CD14-positive monocyte (primary cell): ENCODE results near the gene RABGAP1. TPM values are rescaled to one million over a fixed set of nuclear protein-coding genes. Genes with fewer than 3 reads are reported as not detected.

ENCODE experiments used
- DNase-seq, 3 donors: peaks; one replicate each; pipeline ENCODE4 v3.0.0-alpha.2; 2011 to 2022
- H2AFZ ChIP-seq: 2 replicates; pipeline ENCODE4 v1.6.0; 2012; ENCODE audit warnings: mild to moderate bottlenecking, low read depth, low read length, inconsistent platforms; ENCODE audit not compliant: insufficient read depth, poor library complexity, severe bottlenecking
- H3K27ac ChIP-seq, 2 donors: 1 replicate in 1 of 2; 2 replicates in 1 of 2; pipeline ENCODE4 v1.5.1; 2012 to 2013; ENCODE audit warnings: low read length in 2 of 2, control low read depth in 1 of 2, inconsistent platforms in 1 of 2, low read depth in 1 of 2, mild to moderate bottlenecking in 1 of 2
- H3K27me3 ChIP-seq, 2 donors: one replicate each; pipeline versions ENCODE4 v1.6.0 to v1.6.1; 2011 to 2013; ENCODE audit warnings: low read length in 2 of 2; ENCODE audit not compliant: control insufficient read depth in 2 of 2, insufficient read depth in 2 of 2
- H3K36me3 ChIP-seq, 2 donors: replicated peaks in 1 of 2; 1 replicate in 1 of 2; 2 replicates in 1 of 2; pipeline versions ENCODE4 v1.5.1 to v1.6.1; 2012 to 2013; ENCODE audit warnings: low read length in 2 of 2, control low read depth in 1 of 2, inconsistent platforms in 1 of 2, mild to moderate bottlenecking in 1 of 2; ENCODE audit not compliant: insufficient read depth in 2 of 2, control insufficient read depth in 1 of 2
- H3K4me1 ChIP-seq, 2 donors: 1 replicate in 1 of 2; 2 replicates in 1 of 2; pipeline versions ENCODE4 v1.5.1 to v1.6.1; 2012 to 2013; ENCODE audit warnings: low read length in 2 of 2, control low read depth in 1 of 2, inconsistent platforms in 1 of 2, mild to moderate bottlenecking in 1 of 2, moderate library complexity in 1 of 2; ENCODE audit not compliant: insufficient read depth in 2 of 2, control insufficient read depth in 1 of 2
- H3K4me2 ChIP-seq: replicated peaks from 2 replicates; pipeline ENCODE3; 2012; ENCODE audit warnings: low read length, moderate library complexity, mild to moderate bottlenecking; ENCODE audit not compliant: poor library complexity, severe bottlenecking; ENCODE audit errors: extremely low read depth
- H3K4me3 ChIP-seq, 3 experiments: fragments of 200-600 bp in 1 of 3; sonication (generic) in 1 of 3; replicated peaks in 1 of 3; 1 replicate in 2 of 3; 2 replicates in 1 of 3; pipeline ENCODE4 v1.5.1; 2011 to 2013; ENCODE audit warnings: low read length in 3 of 3, mild to moderate bottlenecking in 3 of 3, control low read depth in 2 of 3, low read depth in 2 of 3, inconsistent platforms in 1 of 3, moderate library complexity in 1 of 3
- H3K79me2 ChIP-seq: 2 replicates; pipeline ENCODE4 v1.6.0; 2012; ENCODE audit warnings: mild to moderate bottlenecking, control low read depth, inconsistent platforms, low read length, moderate library complexity; ENCODE audit not compliant: insufficient read depth
- H3K9ac ChIP-seq: 2 replicates; pipeline ENCODE4 v1.6.0; 2017; ENCODE audit warnings: low read length, mild to moderate bottlenecking; ENCODE audit not compliant: insufficient read depth, poor library complexity, severe bottlenecking
- H3K9me3 ChIP-seq, 2 donors: replicated peaks in 1 of 2; 1 replicate in 1 of 2; 2 replicates in 1 of 2; pipeline versions ENCODE4 v1.5.1 to v1.6.1; 2012 to 2013; ENCODE audit warnings: low read length in 2 of 2, control low read depth in 1 of 2; ENCODE audit not compliant: control insufficient read depth in 1 of 2, insufficient read depth in 1 of 2
- H4K20me1 ChIP-seq: 2 replicates; pipeline ENCODE4 v1.6.0; 2012; ENCODE audit warnings: mild to moderate bottlenecking, low read length, control low read depth, moderate library complexity; ENCODE audit not compliant: insufficient read depth
- H3K27ac Mint-ChIP-seq, 7 donors: one replicate each; pipeline ENCODE4 v1.8.0; 2020; ENCODE audit warnings: mild to moderate bottlenecking in 7 of 7, mixed read lengths in 7 of 7, moderate library complexity in 6 of 7, inconsistent platforms in 2 of 7
- H3K27me3 Mint-ChIP-seq, 3 donors: one replicate each; pipeline ENCODE4 v1.8.0; 2021 to 2022; ENCODE audit warnings: low read depth in 3 of 3, mild to moderate bottlenecking in 3 of 3, mixed read lengths in 3 of 3, moderate library complexity in 3 of 3, inconsistent platforms in 1 of 3
- H3K36me3 Mint-ChIP-seq, 2 donors: one replicate each; pipeline ENCODE4 v1.8.0; 2020; ENCODE audit warnings: mixed read lengths in 2 of 2, inconsistent platforms in 1 of 2, mild to moderate bottlenecking in 1 of 2
- H3K4me1 Mint-ChIP-seq: one replicate; pipeline ENCODE4 v1.8.0; 2020; ENCODE audit warnings: mild to moderate bottlenecking, mixed read lengths
- H3K4me3 Mint-ChIP-seq, 2 donors: one replicate each; pipeline ENCODE4 v1.8.0; 2020; ENCODE audit warnings: mild to moderate bottlenecking in 2 of 2, mixed read lengths in 2 of 2, moderate library complexity in 1 of 2
- H3K9me3 Mint-ChIP-seq, 7 donors: one replicate each; pipeline ENCODE4 v1.8.0; 2020 to 2022; ENCODE audit warnings: mixed read lengths in 7 of 7, mild to moderate bottlenecking in 6 of 7, moderate library complexity in 6 of 7, inconsistent platforms in 2 of 7
- CTCF ChIP-seq: fragments of 200-600 bp; IDR thresholded peaks from one replicate; pipeline ENCODE4 v1.8.0; 2022; ENCODE audit warnings: antibody characterized with exemption, mild to moderate bottlenecking
- WGBS: methylation state at CpG from one replicate; pipeline ENCODE4 v1.1.5; 2013; ENCODE audit warnings: missing lambda C conversion rate; ENCODE audit not compliant: insufficient coverage; 5-methylcytosine and 5-hydroxymethylcytosine counted together
- intact Hi-C, 2 donors: fragments of 100-400 bp; cut with micrococcal nuclease; formaldehyde crosslinking; loops; one replicate each; pipeline versions ENCODE4 v1.15.0 to v1.15.1; 2023
- polyA plus RNA-seq, 3 donors: library from polyadenylated mRNA; depleted of rRNA in 1 of 3; unstranded in 2 of 3; stranded (reverse) in 1 of 3; fragments of 300-500 nt in 2 of 3; fragments of >200 nt in 1 of 3; fragmentation: Illumina TruSeq in 2 of 3; gene quantifications; 1 replicate in 2 of 3; 2 replicates in 1 of 3; pipeline ENCODE4 v1.2.3, GENCODE V29; 2012 to 2021

RABGAP1 gene
- polyA plus RNA-seq, 3 donors: 14.7 to 24.1 (median 19.3) TPM

- H3K27ac ChIP-seq: no peak overlapping the region
- peaks cover 52% of the 10 kb centered on the region for H3K79me2 ChIP-seq
- H3K9me3 Mint-ChIP-seq: no peaks in the 10 kb centered on the region
- no peak overlapping the region for H3K4me2 ChIP-seq
- no peak overlapping the region for H3K27ac Mint-ChIP-seq
- H4K20me1 ChIP-seq: peaks cover 11% of the 10 kb centered on the region
- TF ChIP-seq CTCF: no peak
- DNase-seq: no peak
- peaks cover 10 to 31% of the 10 kb centered on the region in 2 donors for H3K36me3 ChIP-seq
- peaks cover 9% of the 10 kb centered on the region for H3K4me1 Mint-ChIP-seq
- H3K4me1 ChIP-seq: peaks cover 4 to 13% of the 10 kb centered on the region in 2 donors
- WGBS: no CpG with 5 or more reads among the region's 3 CpGs
- no peak overlapping the region for H3K4me3 Mint-ChIP-seq
- intact Hi-C loops: no loop called here
- peaks cover 29 to 38% of the 10 kb centered on the region in 2 donors for H3K36me3 Mint-ChIP-seq
- no peak overlapping the region for H3K4me3 ChIP-seq
- H3K27me3 Mint-ChIP-seq: no peaks in the 10 kb centered on the region
- no peak overlapping the region for H3K9ac ChIP-seq
- no peak overlapping the region for H2AFZ ChIP-seq
- H3K9me3 ChIP-seq: no peaks in the 10 kb centered on the region
- no peaks in the 10 kb centered on the region for H3K27me3 ChIP-seq
Measured at GRCh38 chr9:122923947-122924346, 16.9 kb upstream of the RABGAP1 start.

- no peaks in the 10 kb centered on the region for H3K9me3 Mint-ChIP-seq
- intact Hi-C loops: no loop called here
- H3K4me1 Mint-ChIP-seq: peaks cover 23% of the 10 kb centered on the region
- peaks cover 4 to 6% of the 10 kb centered on the region in 2 donors for H3K36me3 Mint-ChIP-seq
- no peaks in the 10 kb centered on the region for H3K27me3 Mint-ChIP-seq
- DNase-seq: no peak
- H3K9me3 ChIP-seq: no peaks in the 10 kb centered on the region
- 83% methylated on average over 1 of the region's 1 CpG for WGBS
- H3K4me3 ChIP-seq: peak overlapping the region in 1 of 3 experiments; percentile 2
- H3K9ac ChIP-seq: no peak overlapping the region
- peaks cover 34 to 45% of the 10 kb centered on the region in 2 donors for H3K4me1 ChIP-seq
- no peaks in the 10 kb centered on the region for H4K20me1 ChIP-seq
- H3K27ac Mint-ChIP-seq: no peak overlapping the region
- peaks cover 80% of the 10 kb centered on the region for H3K79me2 ChIP-seq
- no peak overlapping the region for H3K27ac ChIP-seq
- H2AFZ ChIP-seq: no peak overlapping the region
- H3K4me3 Mint-ChIP-seq: no peak overlapping the region
- no peaks in the 10 kb centered on the region for H3K27me3 ChIP-seq
- H3K36me3 ChIP-seq: no peaks in the 10 kb centered on the region
- no peak for TF ChIP-seq CTCF
- H3K4me2 ChIP-seq: peak overlapping the region; percentile 79
Measured at GRCh38 chr9:122929796-122930354, 10.9 kb upstream of the RABGAP1 start.
